ENCODE measurements around the gene TBC1D9.

DNA sequence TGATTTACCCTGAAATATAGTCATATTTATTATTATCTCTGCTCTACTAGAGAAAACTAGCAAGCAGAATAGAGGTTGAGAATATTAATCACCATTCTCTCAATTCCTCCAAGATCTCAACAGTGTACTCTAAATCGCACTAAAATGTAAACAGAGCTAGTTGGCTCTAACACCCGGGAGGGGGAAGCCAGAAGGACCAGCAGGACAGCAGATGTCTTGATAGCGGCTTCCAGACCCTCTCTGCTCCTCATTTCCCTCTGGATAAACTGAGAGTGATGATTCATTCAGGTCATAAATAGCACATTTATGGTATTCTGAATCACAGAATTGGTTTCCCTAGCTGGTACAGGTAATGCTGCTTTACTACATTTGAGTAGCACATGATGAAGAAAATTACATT, 82.5 kb downstream of the TBC1D9 start:
- TF ChIP-seq SP1 (IDR thresholded peaks at IDR 0.05), result no peak
- TF ChIP-seq FOXK2 (IDR thresholded peaks at IDR 0.05), result no peak
- no peak for TF ChIP-seq BHLHE40 (IDR thresholded peaks at IDR 0.05; ENCODE audit: borderline replicate concordance)
- no peak for TF ChIP-seq HDGF (IDR thresholded peaks at IDR 0.05; ENCODE audit: borderline replicate concordance)
- TF ChIP-seq, protein P1, sequence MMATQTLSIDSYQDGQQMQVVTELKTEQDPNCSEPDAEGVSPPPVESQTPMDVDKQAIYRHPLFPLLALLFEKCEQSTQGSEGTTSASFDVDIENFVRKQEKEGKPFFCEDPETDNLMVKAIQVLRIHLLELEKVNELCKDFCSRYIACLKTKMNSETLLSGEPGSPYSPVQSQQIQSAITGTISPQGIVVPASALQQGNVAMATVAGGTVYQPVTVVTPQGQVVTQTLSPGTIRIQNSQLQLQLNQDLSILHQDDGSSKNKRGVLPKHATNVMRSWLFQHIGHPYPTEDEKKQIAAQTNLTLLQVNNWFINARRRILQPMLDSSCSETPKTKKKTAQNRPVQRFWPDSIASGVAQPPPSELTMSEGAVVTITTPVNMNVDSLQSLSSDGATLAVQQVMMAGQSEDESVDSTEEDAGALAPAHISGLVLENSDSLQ (IDR thresholded peaks at IDR 0.05), result no peak
- TF ChIP-seq SUZ12 (IDR thresholded peaks at IDR 0.05), result no peak
- no peak for TF ChIP-seq NFRKB (IDR thresholded peaks at IDR 0.05)
- TF ChIP-seq ZNF384 (IDR thresholded peaks at IDR 0.05), result no peak

All from HEK293T (cell line).